Osteocyte (in vitro differentiated cells): Measurements from ENCODE around the gene RFX8. TPM values are rescaled to one million over a fixed set of nuclear protein-coding genes. Genes with fewer than 3 reads are reported as not detected.
"Not testable (repeated sequence)": the region's sequence is repeated elsewhere in the genome, so short reads cannot be mapped to it uniquely, and the experiment has no call there.

Source experiments
- DNase-seq: peaks from one replicate; pipeline ENCODE4 v3.0.0; 2021; ENCODE audit warnings: mixed read lengths; ENCODE audit not compliant: unreplicated experiment; ENCODE audit errors: extremely low spot score
- H3K27ac Mint-ChIP-seq: one replicate; pipeline ENCODE4 v1.8.0; 2021; ENCODE audit warnings: mild to moderate bottlenecking, mixed read lengths; ENCODE audit not compliant: unreplicated experiment
- H3K27me3 Mint-ChIP-seq: one replicate; pipeline ENCODE4 v1.8.0; 2021; ENCODE audit warnings: mixed read lengths; ENCODE audit not compliant: unreplicated experiment
- H3K36me3 Mint-ChIP-seq: one replicate; pipeline ENCODE4 v1.8.0; 2021; ENCODE audit warnings: mixed read lengths; ENCODE audit not compliant: unreplicated experiment
- H3K4me1 Mint-ChIP-seq: one replicate; pipeline ENCODE4 v1.8.0; 2021; ENCODE audit warnings: mixed read lengths; ENCODE audit not compliant: unreplicated experiment
- H3K4me3 Mint-ChIP-seq: one replicate; pipeline ENCODE4 v1.8.0; 2021; ENCODE audit warnings: mild to moderate bottlenecking, moderate library complexity, mixed read lengths; ENCODE audit not compliant: unreplicated experiment
- H3K9me3 Mint-ChIP-seq: one replicate; pipeline ENCODE4 v1.8.0; 2021; ENCODE audit warnings: mixed read lengths; ENCODE audit not compliant: unreplicated experiment
- CTCF ChIP-seq: fragments of 200-600 bp; sonication (generic); IDR thresholded peaks from 2 replicates; pipeline ENCODE4 v1.5.0; 2021; ENCODE audit warnings: antibody characterized with exemption, mild to moderate bottlenecking, moderate library complexity
- total RNA-seq: library from RNA; stranded (reverse); gene quantifications from 2 replicates; pipeline ENCODE4 v1.2.1, GENCODE V29; 2021

RFX8 gene
- total RNA-seq, 1 donor from 2014 or later: not detected

GRCh38 chr2:101442042-101442666, 32.8 kb downstream of the RFX8 start:
- Mint-ChIP-seq H3K36me3 (no peaks in the 10 kb centered on the region), H3K27me3 (no peaks in the 10 kb centered on the region), H3K4me3 (no peak overlapping the region), H3K4me1 (peaks cover 11% of the 10 kb centered on the region), H3K27ac (peak overlapping the region; percentile 9), H3K9me3 (peaks cover 4% of the 10 kb centered on the region)
- DNase-seq: no peak
- no peak for TF ChIP-seq CTCF

GRCh38 chr2:101440127-101440738, 34.7 kb downstream of the RFX8 start:
- no peak for DNase-seq
- Mint-ChIP-seq H3K4me1 (peaks cover 14% of the 10 kb centered on the region), H3K27ac (no peak overlapping the region), H3K36me3 (no peaks in the 10 kb centered on the region), H3K27me3 (no peaks in the 10 kb centered on the region), H3K9me3 (peaks cover 4% of the 10 kb centered on the region), H3K4me3 (no peak overlapping the region)
- no peak for TF ChIP-seq CTCF

- no peak for TF ChIP-seq CTCF
- no peaks in the 10 kb centered on the region for H3K36me3 Mint-ChIP-seq
- no peaks in the 10 kb centered on the region for H3K27me3 Mint-ChIP-seq
- no peak overlapping the region for H3K27ac Mint-ChIP-seq
- H3K4me1 Mint-ChIP-seq: peaks cover 18% of the 10 kb centered on the region
- H3K4me3 Mint-ChIP-seq: no peak overlapping the region
- DNase-seq: no peak
- peaks cover 4% of the 10 kb centered on the region for H3K9me3 Mint-ChIP-seq
Measured at GRCh38 chr2:101439716-101440115, 35.2 kb downstream of the RFX8 start.

GRCh38 chr2:101438555-101438954, 36.4 kb downstream of the RFX8 start:
- H3K36me3 Mint-ChIP-seq, H3K27ac Mint-ChIP-seq, H3K9me3 Mint-ChIP-seq, H3K27me3 Mint-ChIP-seq, H3K4me3 Mint-ChIP-seq, DNase-seq: not testable (repeated sequence)
- peaks cover 18% of the 10 kb centered on the region for H3K4me1 Mint-ChIP-seq

GRCh38 chr2:101435001-101435862, 39.7 kb downstream of the RFX8 start:
- no peak for TF ChIP-seq CTCF
- Mint-ChIP-seq H3K27me3 (no peaks in the 10 kb centered on the region), H3K4me3 (no peak overlapping the region), H3K27ac (no peak overlapping the region), H3K9me3 (no peaks in the 10 kb centered on the region), H3K4me1 (peaks cover 6% of the 10 kb centered on the region), H3K36me3 (no peaks in the 10 kb centered on the region)
- peak; percentile 25 for DNase-seq
